Choroid plexus epithelial cell (primary cell): Measurements from ENCODE around the gene LOXL1.

Experiments used
- DNase-seq: peaks from one replicate; pipeline ENCODE4 v3.0.0-alpha.2; 2010; ENCODE audit warnings: low read depth
- H3K4me3 ChIP-seq: 2 replicates; pipeline ENCODE4 v1.5.1; 2011; ENCODE audit warnings: low read depth, mild to moderate bottlenecking, control low read depth, low read length, moderate library complexity
- CTCF ChIP-seq: conservative IDR thresholded peaks from 2 replicates; pipeline ENCODE4 v1.5.1; 2011; ENCODE audit warnings: low read depth, mild to moderate bottlenecking, control low read depth, inconsistent platforms, low read length, moderate library complexity

The LOXL1 gene

GRCh38 chr15:73924171-73924921, 1.9 kb upstream of the LOXL1 start:
- H3K4me3 ChIP-seq, result peak overlapping the region; percentile 14
- peak; percentile 92 for DNase-seq

GRCh38 chr15:73925848-73926218, 429 bp upstream of the LOXL1 start:
- no peak for DNase-seq
- peak overlapping the region; percentile 78 for H3K4me3 ChIP-seq
- no peak for TF ChIP-seq CTCF

More at GRCh38 chr15:73924171-73924921, 1.9 kb upstream of the LOXL1 start:
- TF ChIP-seq CTCF, result no peak

- no peak for TF ChIP-seq CTCF
- peak overlapping the region; percentile 78 for H3K4me3 ChIP-seq
- no peak for DNase-seq
Measured at GRCh38 chr15:73927003-73927475, 777 bp downstream of the LOXL1 start.

- peak; percentile 59 for DNase-seq
- H3K4me3 ChIP-seq, result peak overlapping the region; percentile 78
- peak; percentile 66 for TF ChIP-seq CTCF
Measured at GRCh38 chr15:73927476-73928240, 1.4 kb downstream of the LOXL1 start.

GRCh38 chr15:73928241-73928579, 1.9 kb downstream of the LOXL1 start:
- no peak for DNase-seq
- TF ChIP-seq CTCF, result no peak
- H3K4me3 ChIP-seq, result peak overlapping the region; percentile 78

- no peak for TF ChIP-seq CTCF
- no peak for DNase-seq
- peak overlapping the region; percentile 78 for H3K4me3 ChIP-seq
Measured at GRCh38 chr15:73928971-73929627, 2.8 kb downstream of the LOXL1 start.
